ENCODE data around the gene INPP5A.
"Not testable (repeated sequence)": the region's sequence is repeated elsewhere in the genome, so short reads cannot be mapped to it uniquely, and the experiment has no call there.

The INPP5A gene

GRCh38 chr10:132735923-132736391 lies 198.4 kb downstream of the INPP5A start:
- H3K36me3 ChIP-seq (ENCODE audit: insufficient read depth, low read length) = no peaks in the 10 kb centered on the region
- 95% methylated on average over 24 of the region's 24 CpGs for WGBS
- no peak overlapping the region for H3K4me3 ChIP-seq (ENCODE audit: low read length)
- H3K4me1 ChIP-seq (ENCODE audit: insufficient read depth, low read length) = no peaks in the 10 kb centered on the region
- no peak overlapping the region for H3K27ac ChIP-seq (ENCODE audit: low read depth, low read length)
- H3K9me3 ChIP-seq (ENCODE audit: insufficient read depth, low read depth, low read length) = no peaks in the 10 kb centered on the region
- H3K9ac ChIP-seq (ENCODE audit: low read depth, low read length) = no peak overlapping the region
- H3K27me3 ChIP-seq (ENCODE audit: insufficient read depth, low read length) = peaks cover 12% of the 10 kb centered on the region; the same call in 1 of the 2 replicates

DNA sequence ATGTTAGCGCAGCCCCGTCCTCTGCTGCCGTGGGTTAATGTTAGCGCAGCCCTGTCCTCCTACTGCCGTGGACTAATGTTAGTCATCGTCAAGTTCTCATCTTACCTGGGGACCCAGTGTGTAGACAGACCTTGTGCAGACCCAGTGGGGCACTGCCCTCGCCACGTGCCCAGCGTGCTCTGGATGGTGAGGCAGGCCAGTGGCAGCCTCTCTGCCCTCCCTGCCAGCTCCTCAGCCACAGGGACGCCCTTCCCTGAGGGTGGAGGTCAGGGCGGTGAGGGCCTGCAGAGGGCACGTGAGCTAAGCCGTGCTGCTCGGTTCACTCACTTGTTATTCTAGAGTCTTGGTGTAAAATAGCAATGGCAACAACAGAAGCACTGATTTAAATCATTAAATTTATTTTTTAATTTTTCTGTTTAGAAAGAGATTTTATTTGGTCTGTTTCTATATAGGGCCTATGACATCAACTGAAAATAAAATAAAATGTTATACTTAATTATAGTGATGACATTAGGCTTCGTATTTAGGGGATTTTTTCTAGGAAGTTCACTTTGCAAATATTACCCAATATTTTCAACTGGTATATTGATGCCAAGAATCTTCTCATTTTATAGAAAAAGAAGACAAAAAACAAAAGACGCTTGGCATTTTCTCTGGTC lies 199.9 kb downstream of the INPP5A start:
- H3K9ac ChIP-seq (ENCODE audit: low read depth, low read length) = no peak overlapping the region
- no peaks in the 10 kb centered on the region for H3K36me3 ChIP-seq (ENCODE audit: insufficient read depth, low read length)
- peaks cover 16% of the 10 kb centered on the region; the same call in 1 of the 2 replicates for H3K27me3 ChIP-seq (ENCODE audit: insufficient read depth, low read length)
- H3K4me1 ChIP-seq (ENCODE audit: insufficient read depth, low read length) = 0 out of 2 replicates have a peak, but pooled peaks cover 4% of the 10 kb centered on the region
- H3K9me3 ChIP-seq (ENCODE audit: insufficient read depth, low read depth, low read length) = no peaks in the 10 kb centered on the region
- WGBS = 93% methylated on average over 15 of the region's 16 CpGs
- no peak overlapping the region for H3K4me3 ChIP-seq (ENCODE audit: low read length)
- no peak overlapping the region for H3K27ac ChIP-seq (ENCODE audit: low read depth, low read length)

- peaks cover 16% of the 10 kb centered on the region; the same call in 1 of the 2 replicates for H3K27me3 ChIP-seq (ENCODE audit: insufficient read depth, low read length)
- 94% methylated on average over 25 of the region's 25 CpGs for WGBS
- no peaks in the 10 kb centered on the region for H3K36me3 ChIP-seq (ENCODE audit: insufficient read depth, low read length)
- H3K4me1 ChIP-seq (ENCODE audit: insufficient read depth, low read length) = peaks cover 6% of the 10 kb centered on the region; the same call in 1 of the 2 replicates
- H3K4me3 ChIP-seq (ENCODE audit: low read length) = no peak overlapping the region
- H3K9me3 ChIP-seq (ENCODE audit: insufficient read depth, low read depth, low read length) = no peaks in the 10 kb centered on the region
- H3K9ac ChIP-seq (ENCODE audit: low read depth, low read length) = no peak overlapping the region
- H3K27ac ChIP-seq (ENCODE audit: low read depth, low read length) = no peak overlapping the region
Observed at GRCh38 chr10:132738454-132739224, 201.1 kb downstream of the INPP5A start.

GRCh38 chr10:132739225-132739613 lies 201.6 kb downstream of the INPP5A start:
- no peak overlapping the region for H3K27ac ChIP-seq (ENCODE audit: low read depth, low read length)
- peaks cover 16% of the 10 kb centered on the region; the same call in 1 of the 2 replicates for H3K27me3 ChIP-seq (ENCODE audit: insufficient read depth, low read length)
- no peaks in the 10 kb centered on the region for H3K36me3 ChIP-seq (ENCODE audit: insufficient read depth, low read length)
- no peak overlapping the region for H3K4me3 ChIP-seq (ENCODE audit: low read length)
- 96% methylated on average over 14 of the region's 14 CpGs for WGBS
- H3K4me1 ChIP-seq (ENCODE audit: insufficient read depth, low read length) = peaks cover 6% of the 10 kb centered on the region; the same call in 1 of the 2 replicates
- H3K9ac ChIP-seq (ENCODE audit: low read depth, low read length) = no peak overlapping the region
- H3K9me3 ChIP-seq (ENCODE audit: insufficient read depth, low read depth, low read length) = no peaks in the 10 kb centered on the region

- H3K9me3 ChIP-seq (ENCODE audit: insufficient read depth, low read depth, low read length) = no peaks in the 10 kb centered on the region
- H3K9ac ChIP-seq (ENCODE audit: low read depth, low read length) = no peak overlapping the region
- no peak overlapping the region for H3K27ac ChIP-seq (ENCODE audit: low read depth, low read length)
- peaks cover 16% of the 10 kb centered on the region; the same call in 1 of the 2 replicates for H3K27me3 ChIP-seq (ENCODE audit: insufficient read depth, low read length)
- no peak overlapping the region for H3K4me3 ChIP-seq (ENCODE audit: low read length)
- H3K36me3 ChIP-seq (ENCODE audit: insufficient read depth, low read length) = no peaks in the 10 kb centered on the region
- WGBS = 94% methylated on average over 5 of the region's 6 CpGs
- H3K4me1 ChIP-seq (ENCODE audit: insufficient read depth, low read length) = peaks cover 6% of the 10 kb centered on the region; the same call in 1 of the 2 replicates
Observed at GRCh38 chr10:132740588-132740987, 203.0 kb downstream of the INPP5A start.

- WGBS = 87% methylated on average over 27 of the region's 27 CpGs
- Histone ChIP-seq H3K9me3 (ENCODE audit: insufficient read depth, low read depth, low read length) (no peaks in the 10 kb centered on the region), H3K27ac (ENCODE audit: low read depth, low read length) (no peak overlapping the region), H3K4me3 (ENCODE audit: low read length) (no peak overlapping the region), H3K27me3 (ENCODE audit: insufficient read depth, low read length) (peaks cover 16% of the 10 kb centered on the region; the same call in 1 of the 2 replicates), H3K36me3 (ENCODE audit: insufficient read depth, low read length) (no peaks in the 10 kb centered on the region), H3K9ac (ENCODE audit: low read depth, low read length) (no peak overlapping the region), H3K4me1 (ENCODE audit: insufficient read depth, low read length) (peaks cover 18% of the 10 kb centered on the region)
Observed at GRCh38 chr10:132742167-132742836, 204.7 kb downstream of the INPP5A start.

DNA sequence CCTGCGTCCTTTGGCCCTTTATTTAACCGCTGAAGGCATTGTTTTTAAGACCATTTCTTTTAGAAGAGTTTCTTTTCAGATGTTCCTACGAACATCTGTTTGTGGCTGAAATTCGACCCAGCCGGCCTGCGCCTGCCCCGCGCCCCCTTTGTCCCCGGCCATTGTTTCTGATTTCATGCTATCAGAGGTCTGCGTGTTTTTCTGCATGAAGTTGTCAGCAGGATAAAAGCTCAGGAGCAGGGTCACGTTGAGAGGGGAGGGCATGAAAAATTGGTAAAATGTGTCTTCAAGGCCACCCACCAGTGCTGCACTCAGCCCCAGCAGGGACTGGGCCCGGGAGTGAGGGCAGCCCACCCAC lies 205.2 kb downstream of the INPP5A start:
- no peaks in the 10 kb centered on the region for H3K9me3 ChIP-seq (ENCODE audit: insufficient read depth, low read depth, low read length)
- 65% methylated on average over 11 of the region's 12 CpGs for WGBS
- H3K27ac ChIP-seq (ENCODE audit: low read depth, low read length) = no peak overlapping the region
- no peak overlapping the region for H3K9ac ChIP-seq (ENCODE audit: low read depth, low read length)
- H3K4me1 ChIP-seq (ENCODE audit: insufficient read depth, low read length) = peaks cover 18% of the 10 kb centered on the region
- no peaks in the 10 kb centered on the region for H3K36me3 ChIP-seq (ENCODE audit: insufficient read depth, low read length)
- no peak overlapping the region for H3K4me3 ChIP-seq (ENCODE audit: low read length)
- H3K27me3 ChIP-seq (ENCODE audit: insufficient read depth, low read length) = peaks cover 16% of the 10 kb centered on the region; the same call in 1 of the 2 replicates

- not testable (repeated sequence) for H3K9me3 ChIP-seq (ENCODE audit: insufficient read depth, low read depth, low read length); H3K4me3 ChIP-seq (ENCODE audit: low read length); H3K9ac ChIP-seq (ENCODE audit: low read depth, low read length); H3K27ac ChIP-seq (ENCODE audit: low read depth, low read length); H3K36me3 ChIP-seq (ENCODE audit: insufficient read depth, low read length)
- Histone ChIP-seq H3K27me3 (ENCODE audit: insufficient read depth, low read length) (peaks cover 16% of the 10 kb centered on the region; the same call in 1 of the 2 replicates), H3K4me1 (ENCODE audit: insufficient read depth, low read length) (peaks cover 18% of the 10 kb centered on the region)
- WGBS = 78% methylated on average over 26 of the region's 30 CpGs
Observed at GRCh38 chr10:132743196-132743924, 205.8 kb downstream of the INPP5A start.

GRCh38 chr10:132743925-132744490 lies 206.4 kb downstream of the INPP5A start:
- Histone ChIP-seq H3K4me3 (ENCODE audit: low read length) (no peak overlapping the region), H3K9ac (ENCODE audit: low read depth, low read length) (no peak overlapping the region), H3K4me1 (ENCODE audit: insufficient read depth, low read length) (peaks cover 18% of the 10 kb centered on the region), H3K27me3 (ENCODE audit: insufficient read depth, low read length) (peaks cover 16% of the 10 kb centered on the region; the same call in 1 of the 2 replicates), H3K9me3 (ENCODE audit: insufficient read depth, low read depth, low read length) (no peaks in the 10 kb centered on the region), H3K36me3 (ENCODE audit: insufficient read depth, low read length) (no peaks in the 10 kb centered on the region), H3K27ac (ENCODE audit: low read depth, low read length) (no peak overlapping the region)
- WGBS = 89% methylated on average over 18 of the region's 18 CpGs

DNA sequence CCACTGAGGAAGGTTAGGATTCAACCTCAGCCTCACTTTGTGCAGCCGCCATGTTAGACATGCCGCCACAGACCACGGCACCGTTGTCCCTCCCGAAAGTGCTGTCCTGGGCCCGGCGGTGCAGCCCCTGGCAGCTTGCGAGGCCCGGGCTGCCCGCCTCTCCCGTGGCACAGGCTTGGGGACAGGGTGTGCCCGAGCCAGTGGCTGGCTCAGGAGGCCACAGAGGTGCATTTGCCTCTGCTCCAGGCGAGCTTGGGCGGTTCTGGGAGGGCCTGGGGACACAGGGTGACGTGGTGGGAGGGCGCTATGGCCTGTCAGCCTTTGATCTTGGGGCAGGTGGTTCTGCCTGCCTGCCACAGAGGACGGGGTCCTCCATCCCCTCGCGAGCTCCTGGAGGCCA lies 207.3 kb downstream of the INPP5A start:
- 98% methylated on average over 19 of the region's 19 CpGs for WGBS
- Histone ChIP-seq H3K9me3 (ENCODE audit: insufficient read depth, low read depth, low read length) (no peaks in the 10 kb centered on the region), H3K36me3 (ENCODE audit: insufficient read depth, low read length) (no peaks in the 10 kb centered on the region), H3K9ac (ENCODE audit: low read depth, low read length) (no peak overlapping the region), H3K4me3 (ENCODE audit: low read length) (no peak overlapping the region), H3K27ac (ENCODE audit: low read depth, low read length) (no peak overlapping the region), H3K27me3 (ENCODE audit: insufficient read depth, low read length) (peaks cover 10% of the 10 kb centered on the region; the same call in 1 of the 2 replicates), H3K4me1 (ENCODE audit: insufficient read depth, low read length) (peaks cover 18% of the 10 kb centered on the region)

Data from HUES64 (cell line).